PC-3 (cell line): ENCODE data around the gene GNG8. TPM values are rescaled to one million over a fixed set of nuclear protein-coding genes. Genes with fewer than 3 reads are reported as not detected.

Experiments used
- ATAC-seq: fragments of 200-7000 bp; cut with Tn5 transposase; 2 replicates; pipeline ENCODE4 v1.9.1; 2020; ENCODE audit warnings: mild to moderate bottlenecking, moderate library complexity
- BruUV-seq: library from RNA; stranded (reverse); fragments of 400-500 nt; replicated peaks from 2 replicates; lab custom pipeline; 2021; lab: Mats Ljungman, UMichigan
- CTCF ChIA-PET: fragments of 300-600 bp; sonication (Branson Sonifier 250); formaldehyde crosslinking; loops from one replicate; lab custom pipeline; 2022; ENCODE audit warnings: antibody characterized with exemption; lab: Charles Lee
- POLR2A ChIA-PET: fragments of 300-600 bp; sonication (Branson Sonifier 250); formaldehyde crosslinking; loops from one replicate; lab custom pipeline; 2022; ENCODE audit warnings: antibody characterized with exemption; ENCODE audit not compliant: unreplicated experiment; lab: Charles Lee
- DNase-seq: peaks from one replicate; pipeline ENCODE4 v3.0.0-alpha.2; 2015
- H2AFZ ChIP-seq: fragments of 300-600 bp; sonication (generic); 2 replicates; pipeline ENCODE4 v1.6.0; 2016; ENCODE audit warnings: antibody characterized with exemption, low read length
- H3F3A ChIP-seq: fragments of 300-600 bp; sonication (generic); one replicate; pipeline ENCODE4 v1.6.0; 2017; ENCODE audit warnings: antibody characterized with exemption, low read length, control low read depth, mild to moderate bottlenecking; ENCODE audit not compliant: unreplicated experiment
- H3K27ac ChIP-seq: fragments of 300-600 bp; sonication (generic); 2 replicates; pipeline ENCODE4 v1.5.1; 2016; ENCODE audit warnings: mild to moderate bottlenecking, low read length
- H3K27me3 ChIP-seq: fragments of 300-600 bp; sonication (generic); 2 replicates; pipeline ENCODE4 v1.6.1; 2016; ENCODE audit warnings: low read length, mixed read lengths
- H3K36me3 ChIP-seq: fragments of 300-600 bp; sonication (generic); 2 replicates; pipeline ENCODE4 v1.6.1; 2016; ENCODE audit warnings: low read depth, mixed run types, low read length, mixed read lengths
- H3K4me1 ChIP-seq: fragments of 300-600 bp; sonication (generic); 2 replicates; pipeline ENCODE4 v1.5.1; 2016; ENCODE audit warnings: low read length; ENCODE audit not compliant: insufficient read depth
- H3K4me2 ChIP-seq: fragments of 300-600 bp; sonication (generic); 2 replicates; pipeline ENCODE4 v1.6.0; 2016; ENCODE audit warnings: low read length
- H3K4me3 ChIP-seq: fragments of 300-600 bp; sonication (generic); 2 replicates; pipeline ENCODE4 v1.5.1; 2016; ENCODE audit warnings: mild to moderate bottlenecking, low read length, mixed read lengths
- H3K79me2 ChIP-seq: fragments of 300-600 bp; sonication (generic); 2 replicates; pipeline ENCODE4 v1.6.1; 2017; ENCODE audit warnings: low read length, mixed read lengths
- H3K9ac ChIP-seq: fragments of 300-600 bp; sonication (generic); 2 replicates; pipeline ENCODE4 v1.6.0; 2016; ENCODE audit warnings: mild to moderate bottlenecking, low read length
- H3K9me2 ChIP-seq: fragments of 300-600 bp; sonication (generic); replicated peaks from 2 replicates; pipeline ENCODE4 v1.6.1; 2016; ENCODE audit warnings: mixed run types, low read length, mixed read lengths
- H3K9me3 ChIP-seq: fragments of 300-600 bp; sonication (generic); 2 replicates; pipeline ENCODE4 v1.6.1; 2016; ENCODE audit warnings: low read length, mixed read lengths
- H4K20me1 ChIP-seq: fragments of 300-600 bp; sonication (generic); 2 replicates; pipeline ENCODE4 v1.6.1; 2016; ENCODE audit warnings: low read length, mixed read lengths
- EZH2 ChIP-seq: fragments of 300-600 bp; sonication (generic); IDR thresholded peaks from one replicate; pipeline ENCODE4 v1.6.1; 2017; ENCODE audit warnings: antibody characterized with exemption, mild to moderate bottlenecking, low read length; ENCODE audit not compliant: unreplicated experiment
- EZH2phosphoT487 ChIP-seq: fragments of 300-600 bp; sonication (generic); IDR thresholded peaks from 2 replicates; pipeline ENCODE4 v1.6.1; 2018; ENCODE audit warnings: mild to moderate bottlenecking, antibody characterized with exemption, low read length, borderline replicate concordance
- intact Hi-C: fragments of 100-400 bp; cut with micrococcal nuclease; formaldehyde crosslinking; loops from 2 replicates; pipeline ENCODE4 v1.9.0; 2023
- total RNA-seq: library from RNA; depleted of rRNA; stranded (reverse); fragments of >200 nt; gene quantifications from 2 replicates; pipeline ENCODE4 v1.2.3, GENCODE V29; 2014
- TF ChIP-seq, protein P1 (sequence below): fragments of 300-600 bp; sonication (generic); conservative IDR thresholded peaks from 2 replicates; pipeline ENCODE4 v1.5.1; 2017; ENCODE audit warnings: antibody characterized with exemption, low read depth, mild to moderate bottlenecking, low read length

The GNG8 gene
- total RNA-seq, 1 experiment from 2014 or later, result not detected

- Histone ChIP-seq H3K27ac (no peak overlapping the region), H2AFZ (peak overlapping the region; percentile 42; the same call in 1 of the 2 replicates), H3K9ac (no peak overlapping the region), H3K4me3 (no peak overlapping the region), H3F3A (no peaks in the 10 kb centered on the region), H3K9me3 (no peaks in the 10 kb centered on the region), H3K4me1 (no peaks in the 10 kb centered on the region), H3K36me3 (no peaks in the 10 kb centered on the region), H3K79me2 (no peaks in the 10 kb centered on the region), H3K9me2 (no peaks in the 10 kb centered on the region), H3K4me2 (no peak overlapping the region), H4K20me1 (no peaks in the 10 kb centered on the region), H3K27me3 (no peaks in the 10 kb centered on the region)
- intact Hi-C loops, result loop anchor here (1.0 kb wide), 1 partner anchor 48 kb away; no protein-coding TSS in a partner anchor
- peak; percentile 81 for DNase-seq
- ChIA-PET CTCF (interaction anchor here (0.6 to 1.9 kb wide), 3 partner anchors 13 to 172 kb away, joined by 3 to 15 read pairs (median 4); partner anchors contain the start of genes CALM3 and DACT3), POLR2A (no interaction called here)
- TF ChIP-seq EZH2phosphoT487 (no peak), EZH2 (no peak)
- TF ChIP-seq, protein P1, sequence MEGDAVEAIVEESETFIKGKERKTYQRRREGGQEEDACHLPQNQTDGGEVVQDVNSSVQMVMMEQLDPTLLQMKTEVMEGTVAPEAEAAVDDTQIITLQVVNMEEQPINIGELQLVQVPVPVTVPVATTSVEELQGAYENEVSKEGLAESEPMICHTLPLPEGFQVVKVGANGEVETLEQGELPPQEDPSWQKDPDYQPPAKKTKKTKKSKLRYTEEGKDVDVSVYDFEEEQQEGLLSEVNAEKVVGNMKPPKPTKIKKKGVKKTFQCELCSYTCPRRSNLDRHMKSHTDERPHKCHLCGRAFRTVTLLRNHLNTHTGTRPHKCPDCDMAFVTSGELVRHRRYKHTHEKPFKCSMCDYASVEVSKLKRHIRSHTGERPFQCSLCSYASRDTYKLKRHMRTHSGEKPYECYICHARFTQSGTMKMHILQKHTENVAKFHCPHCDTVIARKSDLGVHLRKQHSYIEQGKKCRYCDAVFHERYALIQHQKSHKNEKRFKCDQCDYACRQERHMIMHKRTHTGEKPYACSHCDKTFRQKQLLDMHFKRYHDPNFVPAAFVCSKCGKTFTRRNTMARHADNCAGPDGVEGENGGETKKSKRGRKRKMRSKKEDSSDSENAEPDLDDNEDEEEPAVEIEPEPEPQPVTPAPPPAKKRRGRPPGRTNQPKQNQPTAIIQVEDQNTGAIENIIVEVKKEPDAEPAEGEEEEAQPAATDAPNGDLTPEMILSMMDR, result peak; percentile 84
- BruUV-seq, result no TSS peak
- peak; percentile 86 for ATAC-seq
These were observed 21.8 kb downstream of the GNG8 start for GRCh38 chr19:46614114-46614722.

- Histone ChIP-seq H3K4me2 (no peak overlapping the region), H3K27me3 (no peaks in the 10 kb centered on the region), H3K79me2 (no peaks in the 10 kb centered on the region), H3K9me2 (no peaks in the 10 kb centered on the region), H2AFZ (no peak overlapping the region), H3K9me3 (no peaks in the 10 kb centered on the region), H3K4me3 (no peak overlapping the region), H3K4me1 (no peaks in the 10 kb centered on the region), H3K36me3 (no peaks in the 10 kb centered on the region), H3F3A (no peaks in the 10 kb centered on the region), H3K27ac (no peak overlapping the region), H3K9ac (no peak overlapping the region), H4K20me1 (no peaks in the 10 kb centered on the region)
- intact Hi-C loops, result no loop called here
- no peak for DNase-seq
- ATAC-seq, result no peak
- TF ChIP-seq, protein P1, result no peak
- TF ChIP-seq EZH2 (no peak), EZH2phosphoT487 (no peak)
- no TSS peak for BruUV-seq
- ChIA-PET POLR2A (no interaction called here), CTCF (interaction anchor here (1.9 kb wide), 1 partner anchor 48 kb away, joined by 15 read pairs; the partner anchor contains the start of gene DACT3)
These were observed 22.5 kb downstream of the GNG8 start for GRCh38 chr19:46613525-46613924.

- no peaks in the 10 kb centered on the region for H3K27me3 ChIP-seq
- no TSS peak for BruUV-seq
- no peaks in the 10 kb centered on the region; the same call in 1 of the 2 replicates for H3K36me3 ChIP-seq
- no peak overlapping the region for H2AFZ ChIP-seq
- no peaks in the 10 kb centered on the region for H3K4me1 ChIP-seq
- DNase-seq, result no peak
- no peak for ATAC-seq
- CTCF ChIA-PET, result no interaction called here
- H3K9me3 ChIP-seq, result no peaks in the 10 kb centered on the region
- H3K4me2 ChIP-seq, result no peak overlapping the region
- intact Hi-C loops, result no loop called here
- no peaks in the 10 kb centered on the region for H3K9me2 ChIP-seq
- no peak overlapping the region for H3K27ac ChIP-seq
- POLR2A ChIA-PET, result no interaction called here
- H3K4me3 ChIP-seq, result no peak overlapping the region
- no peaks in the 10 kb centered on the region for H3K79me2 ChIP-seq
- H4K20me1 ChIP-seq, result no peaks in the 10 kb centered on the region
- H3K9ac ChIP-seq, result no peak overlapping the region
- no peaks in the 10 kb centered on the region for H3F3A ChIP-seq
- TF ChIP-seq EZH2 (no peak), EZH2phosphoT487 (no peak)
- TF ChIP-seq, protein P1, result no peak
These were observed 24.2 kb downstream of the GNG8 start for GRCh38 chr19:46611776-46612175.
